Measurements from ENCODE around the gene ACO1.
A peak's percentile ranks its signal among the peaks of the same experiment; 100 is the strongest.
"Not testable (repeated sequence)": the region's sequence is repeated elsewhere in the genome, so short reads cannot be mapped to it uniquely, and the experiment has no call there.

ACO1 gene

GRCh38 chr9:32384364-32385151, at the start of gene ACO1:
ACO1 (plus strand) TSS chr9:32384643; CDS start chr9:32405507, 20,864 bp downstream.
- peak; percentile 95 to 96 for ATAC-seq

- no peak for ATAC-seq
These were observed 49.2 kb upstream of the ACO1 start for GRCh38 chr9:32334916-32335895.

DNA sequence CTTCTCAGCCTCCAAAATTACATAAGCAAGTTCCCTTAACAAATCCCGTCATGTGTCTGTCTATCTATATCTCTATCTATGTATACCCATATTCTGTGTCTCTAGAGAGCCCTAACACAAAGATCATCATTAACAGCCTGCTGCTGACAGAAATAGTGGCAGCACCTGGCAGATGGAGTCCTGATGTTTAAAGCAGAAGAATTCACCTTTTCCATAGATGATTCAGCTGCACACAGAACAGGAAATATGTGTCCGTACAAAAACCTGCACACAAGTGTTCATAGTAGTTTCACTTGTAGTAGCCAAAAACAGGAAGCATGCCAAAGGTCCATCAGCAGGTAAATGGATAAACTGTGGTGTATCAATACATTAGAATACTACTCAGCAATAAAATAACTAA, 45.0 kb upstream of the ACO1 start:
- no peak for ATAC-seq

- ATAC-seq: no peak
These were observed 44.1 kb upstream of the ACO1 start for GRCh38 chr9:32340361-32340760.

GRCh38 chr9:32344551-32345182, 39.8 kb upstream of the ACO1 start:
- peak in 1 of 2 donors; percentile 33 for ATAC-seq

DNA sequence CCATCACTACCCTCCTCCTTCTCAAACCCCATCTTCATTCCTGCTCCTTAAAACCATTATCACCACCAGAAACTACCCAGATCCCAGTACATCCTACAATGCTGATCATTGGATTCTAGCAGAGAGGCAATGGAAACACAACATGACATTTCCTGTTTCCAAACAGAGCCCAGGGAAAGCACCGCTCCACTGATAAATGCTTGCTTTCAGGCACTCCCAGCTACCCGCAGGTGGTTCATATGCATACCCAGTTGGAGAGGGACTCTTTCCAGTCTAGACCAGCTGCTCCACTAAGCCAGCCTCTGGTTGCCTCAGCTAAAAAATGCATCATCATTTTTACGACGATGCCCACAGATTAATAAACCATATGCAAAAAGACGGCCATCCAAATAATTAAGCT, 39.2 kb upstream of the ACO1 start:
- no peak for ATAC-seq

- ATAC-seq: no peak
These were observed 36.9 kb upstream of the ACO1 start for GRCh38 chr9:32347571-32347970.

- no peak for ATAC-seq
These were observed 36.2 kb upstream of the ACO1 start for GRCh38 chr9:32348106-32348695.

DNA sequence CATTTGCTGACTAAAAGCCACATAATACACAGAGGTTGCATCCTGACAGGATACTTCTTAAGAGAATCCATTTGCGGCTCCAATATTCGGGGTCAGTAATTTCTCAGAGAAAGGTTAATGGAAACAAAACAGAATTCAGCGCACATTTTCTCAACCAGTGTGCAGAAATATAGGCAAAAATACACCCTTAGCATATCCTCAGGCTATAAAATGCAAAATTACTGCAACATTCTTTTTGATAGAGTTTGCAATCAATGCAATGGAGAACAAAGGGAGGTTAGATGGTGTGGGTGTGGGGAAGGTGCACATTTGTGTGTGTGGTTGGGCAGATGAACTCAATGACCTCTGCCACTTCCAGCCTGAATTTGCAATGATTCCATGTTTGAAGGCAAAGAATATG, 35.4 kb upstream of the ACO1 start:
- no peak for ATAC-seq

GRCh38 chr9:32350682-32351081, 33.8 kb upstream of the ACO1 start:
- no peak for ATAC-seq

GRCh38 chr9:32351845-32352244, 32.6 kb upstream of the ACO1 start:
- ATAC-seq: no peak

DNA sequence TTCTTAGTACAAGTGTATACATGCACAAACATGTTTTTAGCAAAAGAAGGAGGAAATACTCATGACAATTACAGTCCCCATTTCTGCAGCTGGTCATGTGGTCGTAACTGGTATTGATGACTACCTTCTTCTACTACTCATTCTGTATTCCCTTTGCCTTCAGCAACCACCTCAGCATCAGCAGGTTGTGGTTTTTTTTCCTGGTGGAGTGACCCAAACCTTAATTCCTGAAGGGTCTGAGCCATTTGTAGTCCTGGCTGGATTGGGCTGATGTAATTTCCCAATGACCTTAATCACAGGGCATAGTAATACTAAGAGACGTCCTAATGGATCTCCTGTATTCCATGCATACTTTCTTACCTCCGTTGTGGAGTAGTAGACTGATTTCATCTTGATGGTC, 31.0 kb upstream of the ACO1 start:
- not testable (repeated sequence) for ATAC-seq

- ATAC-seq: no peak
These were observed 25.0 kb upstream of the ACO1 start for GRCh38 chr9:32359452-32359851.

GRCh38 chr9:32360983-32361673, 23.3 kb upstream of the ACO1 start:
- no peak for ATAC-seq

GRCh38 chr9:32371279-32371678, 13.2 kb upstream of the ACO1 start:
- no peak for ATAC-seq

GRCh38 chr9:32371679-32372078, 12.8 kb upstream of the ACO1 start:
- ATAC-seq: no peak

GRCh38 chr9:32376285-32376684, 8.2 kb upstream of the ACO1 start:
- no peak for ATAC-seq

DNA sequence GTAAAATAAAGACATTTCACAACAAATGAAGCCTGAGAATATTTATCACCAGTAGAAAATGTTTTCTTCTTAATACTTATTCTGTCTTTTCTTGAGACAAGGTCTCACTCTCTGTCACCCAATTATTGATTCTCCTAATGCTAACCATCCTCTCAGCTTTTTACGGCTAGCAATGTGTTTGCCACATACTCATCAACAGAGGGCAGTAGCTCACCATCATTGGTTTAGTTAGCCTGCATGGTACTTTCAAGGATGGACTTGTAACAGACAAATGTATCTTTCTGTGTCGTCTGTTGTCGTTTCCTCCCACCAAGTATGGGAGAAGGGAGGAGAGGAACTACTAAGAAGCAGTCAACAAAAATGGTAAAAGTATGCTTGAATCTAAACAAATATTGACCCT, 5.9 kb upstream of the ACO1 start:
- ATAC-seq: peak; percentile 69 to 74

DNA sequence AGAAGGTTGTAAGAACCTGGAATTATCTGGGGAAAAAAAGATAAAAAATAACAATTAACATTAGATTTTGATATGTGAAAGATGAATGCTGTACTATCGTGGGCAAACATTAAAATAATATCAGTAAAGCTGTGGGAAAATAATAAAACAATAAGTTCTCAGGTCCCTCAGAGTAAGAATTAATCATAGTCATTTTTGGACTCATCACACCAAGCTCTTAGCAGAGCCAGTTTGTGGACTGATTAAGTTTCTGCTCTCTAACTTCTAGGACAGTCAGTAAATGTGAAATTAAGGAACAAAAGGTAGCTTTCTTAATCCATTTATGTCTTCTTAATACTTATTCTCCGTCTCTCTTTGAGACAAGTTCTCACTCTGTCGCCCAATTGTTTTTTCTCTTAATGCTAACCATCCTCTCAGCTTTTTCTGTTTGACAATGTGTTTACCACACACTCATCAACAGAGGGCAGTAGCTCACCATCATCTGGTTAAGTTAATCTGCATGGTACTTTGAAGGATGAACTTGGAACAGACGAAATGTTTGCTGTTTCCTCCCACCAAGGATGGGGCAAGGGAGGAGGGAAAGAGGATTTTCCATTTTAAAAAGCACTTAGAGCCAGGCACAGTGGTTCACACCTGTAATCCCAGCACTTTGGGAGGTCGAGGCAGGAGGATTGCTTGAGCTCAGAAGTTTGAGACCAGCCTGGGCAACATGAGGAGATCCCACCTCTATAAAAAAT, 5.3 kb upstream of the ACO1 start:
- peak; percentile 58 to 77 for ATAC-seq

- ATAC-seq: no peak
These were observed 3.5 kb upstream of the ACO1 start for GRCh38 chr9:32380944-32381343.

DNA sequence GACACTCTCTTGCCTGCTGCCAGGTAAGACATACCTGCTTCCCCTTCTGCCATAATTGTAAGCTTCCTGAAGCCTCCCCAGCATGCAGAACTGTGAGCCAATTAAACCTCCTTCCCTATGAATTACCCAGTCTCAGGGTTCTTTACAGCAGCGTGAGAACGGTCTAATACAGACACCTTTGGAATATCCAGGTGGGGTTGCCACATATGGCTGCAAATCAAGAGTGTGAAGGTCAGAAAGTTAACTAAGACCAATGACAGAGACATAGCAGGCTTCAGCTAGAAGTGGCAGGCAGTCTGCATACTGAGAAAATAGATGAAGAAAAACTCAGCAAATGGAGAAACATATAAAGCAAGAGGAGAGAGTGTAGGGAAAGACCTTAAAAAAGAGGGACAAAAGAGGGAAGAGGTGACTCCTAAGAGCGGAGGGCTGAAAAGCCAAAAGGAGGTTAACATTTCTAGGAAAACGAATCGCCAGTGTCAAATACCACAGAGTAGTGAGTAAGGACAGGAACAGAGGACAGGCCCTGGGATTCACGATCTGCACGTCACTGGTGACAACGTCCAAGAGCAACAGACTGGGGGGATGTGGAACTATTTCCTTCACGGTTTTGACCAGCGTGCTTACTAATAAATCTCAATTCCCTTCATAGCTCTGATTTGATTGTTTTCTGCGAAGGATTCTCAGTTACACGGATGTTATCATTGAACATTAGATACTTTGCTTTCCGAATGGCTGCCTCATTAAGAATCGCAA, 1.7 kb upstream of the ACO1 start:
- no peak for ATAC-seq
